ENCODE results near the gene FAF1. TPM values are rescaled to one million over a fixed set of nuclear protein-coding genes. Genes with fewer than 3 reads are reported as not detected.

Gene FAF1
- total and polyA plus RNA-seq, 9 of the 15 experiments (the other 6 are each of a cell fraction or from before 2014, with no cell fraction given) = 48.7 to 225 (median 118) TPM

DNA sequence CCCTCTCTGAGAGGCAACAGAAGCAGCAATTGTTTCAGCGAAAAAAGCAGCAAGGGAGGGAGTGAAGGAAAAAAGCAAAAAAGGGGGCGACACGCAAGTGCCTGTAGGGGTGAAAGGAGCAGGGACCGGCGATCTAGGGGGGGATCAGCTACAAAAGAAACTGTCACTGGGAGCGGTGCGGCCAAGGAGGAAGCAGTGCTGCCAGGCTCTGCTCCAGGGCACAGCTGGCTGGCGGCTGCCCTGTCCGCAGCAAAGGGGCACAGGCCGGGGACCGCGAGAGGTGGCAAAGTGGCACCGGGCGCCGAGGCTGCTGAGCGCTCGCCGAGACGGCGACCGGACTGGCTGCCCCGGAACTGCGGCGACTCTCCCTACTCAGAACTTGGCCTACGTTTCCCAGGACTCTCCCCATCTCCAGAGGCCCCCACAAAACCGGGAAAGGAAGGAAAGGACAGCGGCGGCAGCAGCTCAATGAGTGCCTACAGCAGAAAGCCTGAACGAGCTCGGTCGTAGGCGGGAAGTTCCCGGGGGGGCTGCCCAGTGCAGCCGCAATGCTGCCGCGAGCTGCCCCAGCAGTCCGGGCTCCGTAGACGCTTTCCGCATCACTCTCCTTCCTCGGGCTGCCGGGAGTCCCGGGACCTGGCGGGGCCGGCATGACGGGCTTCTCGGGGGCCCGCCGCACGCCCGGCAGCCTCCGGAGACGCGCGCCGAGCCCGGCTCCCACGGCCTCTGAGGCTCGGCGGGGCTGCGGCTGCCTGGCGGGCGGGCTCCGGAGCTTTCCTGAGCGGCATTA, 8.9 kb upstream of the FAF1 start:
- Histone ChIP-seq H3K27me3 (ENCODE audit: control insufficient read depth in 2 of 2, insufficient read depth in 2 of 2, low read length in 2 of 2) (no peaks in the 10 kb centered on the region), H2AFZ (ENCODE audit: low read depth, low read length) (peak overlapping the region; percentile 73), H3K79me2 (ENCODE audit: control insufficient read depth, insufficient read depth, low read length) (peaks cover 67% of the 10 kb centered on the region), H3K9ac (ENCODE audit: insufficient read depth in 1 of 2, low read depth in 2 of 2, low read length in 2 of 2) (peak overlapping the region; percentile 94 to 95), H3K4me3 (peak overlapping the region; percentile 78), H3K36me3 (ENCODE audit: control insufficient read depth, insufficient read depth, low read length) (peaks cover 7% of the 10 kb centered on the region; the same call in 1 of the 3 replicates), H3K9me3 (replicated peaks; ENCODE audit: control insufficient read depth, insufficient read depth, low read depth, low read length) (no peaks in the 10 kb centered on the region), H4K20me1 (replicated peaks; ENCODE audit: control insufficient read depth, insufficient read depth, low read length) (0 out of 2 replicates have a peak, but pooled peaks cover 3% of the 10 kb centered on the region), H3K4me2 (ENCODE audit: insufficient read depth, low read length) (peak overlapping the region; percentile 98), H3K27ac (ENCODE audit: extremely low read depth, low read depth, low read length) (peak overlapping the region; percentile 92), H3K4me1 (replicated peaks in 1 of 2; ENCODE audit: control insufficient read depth in 2 of 2, insufficient read depth in 2 of 2, low read length in 2 of 2) (peaks cover 6 to 19% of the 10 kb centered on the region in 2 experiments; a peak in 4 of 5 replicates), H3K9me1 (ENCODE audit: control insufficient read depth, insufficient read depth, low read length) (no peaks in the 10 kb centered on the region)
- ATAC-seq (peak; percentile 13), FAIRE-seq (no peak), DNase-seq (ENCODE audit: extremely low read depth in 1 of 4, low spot score in 3 of 4) (peak in 3 of 4 experiments; percentile 42 to 71 (median 51))
- intact Hi-C loops (cut with micrococcal nuclease) = loop anchor here (1.0 to 10.0 kb wide), 4 partner anchors 9 to 194 kb away; partner anchors contain the start of gene FAF1
- ChIA-PET POLR2A (interaction anchor here (0.5 to 4.3 kb wide), 12 partner anchors 9 to 1060 kb away, joined by 3 to 65 read pairs (median 4); partner anchors contain the start of gene FAF1), CTCF (ENCODE audit: low intra/inter-chr PET ratio) (interaction anchor here (1.0 kb wide), 1 partner anchor 96 kb away, joined by 3 read pairs; no protein-coding TSS in a partner anchor)
- no TSS peak for BruUV-seq (replicated peaks)
- in situ Hi-C loops (cut with MboI) = no loop called here
- WGBS (ENCODE audit: insufficient coverage, low coverage, missing lambda C conversion rate) = under 1% methylated on average over 61 of the region's 65 CpGs
- no peak for TF ChIP-seq NR4A1 (CRISPR knock-in tag; IDR thresholded peaks at IDR 0.05)
- no peak for TF ChIP-seq NR4A1 (tag; IDR thresholded peaks at IDR 0.05)
- TF ChIP-seq KLF13 (tag; IDR thresholded peaks at IDR 0.05; ENCODE audit: borderline replicate concordance, low read depth) = no peak
- TF ChIP-seq, protein P1, sequence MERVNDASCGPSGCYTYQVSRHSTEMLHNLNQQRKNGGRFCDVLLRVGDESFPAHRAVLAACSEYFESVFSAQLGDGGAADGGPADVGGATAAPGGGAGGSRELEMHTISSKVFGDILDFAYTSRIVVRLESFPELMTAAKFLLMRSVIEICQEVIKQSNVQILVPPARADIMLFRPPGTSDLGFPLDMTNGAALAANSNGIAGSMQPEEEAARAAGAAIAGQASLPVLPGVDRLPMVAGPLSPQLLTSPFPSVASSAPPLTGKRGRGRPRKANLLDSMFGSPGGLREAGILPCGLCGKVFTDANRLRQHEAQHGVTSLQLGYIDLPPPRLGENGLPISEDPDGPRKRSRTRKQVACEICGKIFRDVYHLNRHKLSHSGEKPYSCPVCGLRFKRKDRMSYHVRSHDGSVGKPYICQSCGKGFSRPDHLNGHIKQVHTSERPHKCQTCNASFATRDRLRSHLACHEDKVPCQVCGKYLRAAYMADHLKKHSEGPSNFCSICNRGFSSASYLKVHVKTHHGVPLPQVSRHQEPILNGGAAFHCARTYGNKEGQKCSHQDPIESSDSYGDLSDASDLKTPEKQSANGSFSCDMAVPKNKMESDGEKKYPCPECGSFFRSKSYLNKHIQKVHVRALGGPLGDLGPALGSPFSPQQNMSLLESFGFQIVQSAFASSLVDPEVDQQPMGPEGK (CRISPR knock-in tag; IDR thresholded peaks at IDR 0.05; ENCODE audit: borderline replicate concordance) = no peak
- TF ChIP-seq, protein P2, sequence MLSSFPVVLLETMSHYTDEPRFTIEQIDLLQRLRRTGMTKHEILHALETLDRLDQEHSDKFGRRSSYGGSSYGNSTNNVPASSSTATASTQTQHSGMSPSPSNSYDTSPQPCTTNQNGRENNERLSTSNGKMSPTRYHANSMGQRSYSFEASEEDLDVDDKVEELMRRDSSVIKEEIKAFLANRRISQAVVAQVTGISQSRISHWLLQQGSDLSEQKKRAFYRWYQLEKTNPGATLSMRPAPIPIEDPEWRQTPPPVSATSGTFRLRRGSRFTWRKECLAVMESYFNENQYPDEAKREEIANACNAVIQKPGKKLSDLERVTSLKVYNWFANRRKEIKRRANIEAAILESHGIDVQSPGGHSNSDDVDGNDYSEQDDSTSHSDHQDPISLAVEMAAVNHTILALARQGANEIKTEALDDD (IDR thresholded peaks at IDR 0.05) = no peak
- TF ChIP-seq, protein P3, sequence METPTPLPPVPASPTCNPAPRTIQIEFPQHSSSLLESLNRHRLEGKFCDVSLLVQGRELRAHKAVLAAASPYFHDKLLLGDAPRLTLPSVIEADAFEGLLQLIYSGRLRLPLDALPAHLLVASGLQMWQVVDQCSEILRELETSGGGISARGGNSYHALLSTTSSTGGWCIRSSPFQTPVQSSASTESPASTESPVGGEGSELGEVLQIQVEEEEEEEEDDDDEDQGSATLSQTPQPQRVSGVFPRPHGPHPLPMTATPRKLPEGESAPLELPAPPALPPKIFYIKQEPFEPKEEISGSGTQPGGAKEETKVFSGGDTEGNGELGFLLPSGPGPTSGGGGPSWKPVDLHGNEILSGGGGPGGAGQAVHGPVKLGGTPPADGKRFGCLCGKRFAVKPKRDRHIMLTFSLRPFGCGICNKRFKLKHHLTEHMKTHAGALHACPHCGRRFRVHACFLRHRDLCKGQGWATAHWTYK (CRISPR knock-in tag; IDR thresholded peaks at IDR 0.05) = peak; percentile 21; the same call in 1 of the 2 replicates
- TF ChIP-seq DIDO1 (tag; IDR thresholded peaks at IDR 0.05; ENCODE audit: low read depth) = no peak
- TF ChIP-seq, protein P4, sequence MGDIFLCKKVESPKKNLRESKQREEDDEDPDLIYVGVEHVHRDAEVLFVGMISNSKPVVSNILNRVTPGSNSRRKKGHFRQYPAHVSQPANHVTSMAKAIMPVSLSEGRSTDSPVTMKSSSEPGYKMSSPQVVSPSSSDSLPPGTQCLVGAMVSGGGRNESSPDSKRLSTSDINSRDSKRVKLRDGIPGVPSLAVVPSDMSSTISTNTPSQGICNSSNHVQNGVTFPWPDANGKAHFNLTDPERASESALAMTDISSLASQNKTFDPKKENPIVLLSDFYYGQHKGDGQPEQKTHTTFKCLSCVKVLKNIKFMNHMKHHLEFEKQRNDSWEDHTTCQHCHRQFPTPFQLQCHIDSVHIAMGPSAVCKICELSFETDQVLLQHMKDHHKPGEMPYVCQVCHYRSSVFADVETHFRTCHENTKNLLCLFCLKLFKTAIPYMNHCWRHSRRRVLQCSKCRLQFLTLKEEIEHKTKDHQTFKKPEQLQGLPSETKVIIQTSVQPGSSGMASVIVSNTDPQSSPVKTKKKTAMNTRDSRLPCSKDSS (IDR thresholded peaks at IDR 0.05; ENCODE audit: low read depth, partially characterized antibody) = no peak
- TF ChIP-seq, protein P5, sequence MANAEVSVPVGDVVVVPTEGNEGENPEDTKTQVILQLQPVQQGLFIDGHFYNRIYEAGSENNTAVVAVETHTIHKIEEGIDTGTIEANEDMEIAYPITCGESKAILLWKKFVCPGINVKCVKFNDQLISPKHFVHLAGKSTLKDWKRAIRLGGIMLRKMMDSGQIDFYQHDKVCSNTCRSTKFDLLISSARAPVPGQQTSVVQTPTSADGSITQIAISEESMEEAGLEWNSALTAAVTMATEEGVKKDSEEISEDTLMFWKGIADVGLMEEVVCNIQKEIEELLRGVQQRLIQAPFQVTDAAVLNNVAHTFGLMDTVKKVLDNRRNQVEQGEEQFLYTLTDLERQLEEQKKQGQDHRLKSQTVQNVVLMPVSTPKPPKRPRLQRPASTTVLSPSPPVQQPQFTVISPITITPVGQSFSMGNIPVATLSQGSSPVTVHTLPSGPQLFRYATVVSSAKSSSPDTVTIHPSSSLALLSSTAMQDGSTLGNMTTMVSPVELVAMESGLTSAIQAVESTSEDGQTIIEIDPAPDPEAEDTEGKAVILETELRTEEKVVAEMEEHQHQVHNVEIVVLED (CRISPR knock-in tag; IDR thresholded peaks at IDR 0.05) = no peak
- TF ChIP-seq, protein P6, sequence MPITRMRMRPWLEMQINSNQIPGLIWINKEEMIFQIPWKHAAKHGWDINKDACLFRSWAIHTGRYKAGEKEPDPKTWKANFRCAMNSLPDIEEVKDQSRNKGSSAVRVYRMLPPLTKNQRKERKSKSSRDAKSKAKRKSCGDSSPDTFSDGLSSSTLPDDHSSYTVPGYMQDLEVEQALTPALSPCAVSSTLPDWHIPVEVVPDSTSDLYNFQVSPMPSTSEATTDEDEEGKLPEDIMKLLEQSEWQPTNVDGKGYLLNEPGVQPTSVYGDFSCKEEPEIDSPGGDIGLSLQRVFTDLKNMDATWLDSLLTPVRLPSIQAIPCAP (CRISPR knock-in tag; IDR thresholded peaks at IDR 0.05; ENCODE audit: borderline replicate concordance) = no peak
- TF ChIP-seq TCF7 (IDR thresholded peaks at IDR 0.05; ENCODE audit: borderline replicate concordance) = no peak

All from K562 (cell line).